H9 (cell line): ENCODE results near the gene NFIX. TPM values are rescaled to one million over a fixed set of nuclear protein-coding genes. Genes with fewer than 3 reads are reported as not detected.

Source experiments
- DNase-seq: peaks from one replicate; pipeline ENCODE4 v3.0.0-alpha.2; 2017
- H2AFZ ChIP-seq: one replicate; pipeline ENCODE4 v1.6.1; 2013; ENCODE audit warnings: mild to moderate bottlenecking, low read length, control low read depth, moderate library complexity
- H2AK5ac ChIP-seq: 2 replicates; pipeline ENCODE4 v1.6.1; 2013; ENCODE audit warnings: low read length, control low read depth, mixed read lengths; ENCODE audit not compliant: insufficient read length
- H2BK120ac ChIP-seq: one replicate; pipeline ENCODE4 v1.6.1; 2013; ENCODE audit warnings: low read depth, mild to moderate bottlenecking, low read length, control low read depth, inconsistent platforms; ENCODE audit not compliant: poor library complexity, severe bottlenecking
- H2BK12ac ChIP-seq: 2 replicates; pipeline ENCODE4 v1.6.1; 2013; ENCODE audit warnings: low read length, control low read depth, mixed read lengths, low read depth; ENCODE audit not compliant: insufficient read length
- H2BK15ac ChIP-seq: 2 replicates; pipeline ENCODE4 v1.6.1; 2013; ENCODE audit warnings: low read depth, low read length, control low read depth
- H2BK20ac ChIP-seq: one replicate; pipeline ENCODE4 v1.6.1; 2013; ENCODE audit warnings: low read depth, mild to moderate bottlenecking, low read length, control low read depth, inconsistent platforms; ENCODE audit not compliant: poor library complexity, severe bottlenecking
- H2BK5ac ChIP-seq: 2 replicates; pipeline ENCODE4 v1.6.1; 2013; ENCODE audit warnings: low read length, control low read depth, mixed read lengths; ENCODE audit not compliant: insufficient read length
- H3K14ac ChIP-seq: 2 replicates; pipeline ENCODE4 v1.6.1; 2013; ENCODE audit warnings: low read length, control low read depth; ENCODE audit not compliant: insufficient read depth
- H3K18ac ChIP-seq: 2 replicates; pipeline ENCODE4 v1.6.1; 2013; ENCODE audit warnings: low read depth, mild to moderate bottlenecking, mixed read lengths, low read length, control low read depth; ENCODE audit not compliant: insufficient read length
- H3K23ac ChIP-seq: 2 replicates; pipeline ENCODE4 v1.6.1; 2013; ENCODE audit warnings: low read length, control low read depth, mixed read lengths, low read depth; ENCODE audit not compliant: insufficient read length
- H3K23me2 ChIP-seq: 2 replicates; pipeline ENCODE4 v1.6.1; 2013; ENCODE audit warnings: low read depth, mild to moderate bottlenecking, mixed read lengths, low read length, control low read depth; ENCODE audit not compliant: insufficient read length, poor library complexity, severe bottlenecking
- H3K27ac ChIP-seq: 2 replicates; pipeline ENCODE4 v1.5.1; 2013; ENCODE audit warnings: low read length, control low read depth, mixed read lengths, low read depth; ENCODE audit not compliant: insufficient read length
- H3K27me3 ChIP-seq: 2 replicates; pipeline ENCODE4 v1.6.1; 2013; ENCODE audit warnings: low read length, control low read depth, inconsistent platforms; ENCODE audit not compliant: insufficient read depth
- H3K4ac ChIP-seq: 2 replicates; pipeline ENCODE4 v1.6.1; 2013; ENCODE audit warnings: low read depth, mild to moderate bottlenecking, control low read depth, inconsistent platforms, low read length, moderate library complexity
- H3K4me1 ChIP-seq: 2 replicates; pipeline ENCODE4 v1.6.1; 2013; ENCODE audit warnings: low read length, control low read depth, inconsistent platforms; ENCODE audit not compliant: insufficient read depth
- H3K4me2 ChIP-seq: 2 replicates; pipeline ENCODE4 v1.6.1; 2013; ENCODE audit warnings: low read length, control low read depth, mixed read lengths; ENCODE audit not compliant: insufficient read length, insufficient read depth
- H3K56ac ChIP-seq: 2 replicates; pipeline ENCODE4 v1.6.1; 2013; ENCODE audit warnings: low read depth, mild to moderate bottlenecking, mixed read lengths, low read length, control low read depth; ENCODE audit not compliant: insufficient read length
- H3K79me1 ChIP-seq: 2 replicates; pipeline ENCODE4 v1.6.1; 2013; ENCODE audit warnings: low read depth, mild to moderate bottlenecking, moderate library complexity, low read length, control low read depth, inconsistent platforms; ENCODE audit not compliant: insufficient read depth, poor library complexity, severe bottlenecking
- H3K79me2 ChIP-seq: 2 replicates; pipeline ENCODE4 v1.6.1; 2013; ENCODE audit warnings: low read length, control low read depth, inconsistent platforms; ENCODE audit not compliant: insufficient read depth
- H3K9ac ChIP-seq: 2 replicates; pipeline ENCODE4 v1.6.1; 2013; ENCODE audit warnings: low read length, control low read depth, mixed read lengths; ENCODE audit not compliant: insufficient read length; ENCODE audit errors: extremely low read depth
- H3K9me3 ChIP-seq: one replicate; pipeline ENCODE4 v1.6.1; 2013; ENCODE audit warnings: low read depth, low read length, inconsistent platforms; ENCODE audit not compliant: control insufficient read depth
- H3T11ph ChIP-seq: one replicate; pipeline ENCODE4 v1.6.1; 2013; ENCODE audit warnings: mild to moderate bottlenecking, low read length, control low read depth, inconsistent platforms
- H4K20me1 ChIP-seq: one replicate; pipeline ENCODE4 v1.6.1; 2013; ENCODE audit not compliant: control insufficient read depth, insufficient read length, insufficient read depth
- H4K5ac ChIP-seq: 2 replicates; pipeline ENCODE4 v1.6.1; 2013; ENCODE audit warnings: low read depth, mild to moderate bottlenecking, mixed read lengths, low read length, control low read depth; ENCODE audit not compliant: insufficient read length
- H4K8ac ChIP-seq: replicated peaks from 2 replicates; pipeline ENCODE4 v1.6.1; 2013; ENCODE audit warnings: low read length, control low read depth, mixed read lengths, low read depth; ENCODE audit not compliant: insufficient read length
- H4K91ac ChIP-seq: 2 replicates; pipeline ENCODE4 v1.6.1; 2013; ENCODE audit warnings: low read depth, mild to moderate bottlenecking, moderate library complexity, mixed read lengths, low read length, control low read depth; ENCODE audit not compliant: insufficient read length
- H3K27ac Mint-ChIP-seq, 3 experiments: 2 replicates in 2 of 3; 3 replicates in 1 of 3; pipeline ENCODE4 v1.8.0; 2020 to 2021; ENCODE audit warnings: mixed read lengths in 3 of 3, mild to moderate bottlenecking in 1 of 3, moderate library complexity in 1 of 3
- H3K27me3 Mint-ChIP-seq: 2 replicates; pipeline ENCODE4 v1.8.0; 2021; ENCODE audit warnings: low read depth, mild to moderate bottlenecking, moderate library complexity, mixed read lengths
- H3K36me3 Mint-ChIP-seq, 3 experiments: 2 replicates in 2 of 3; 3 replicates in 1 of 3; pipeline ENCODE4 v1.8.0; 2020 to 2021; ENCODE audit warnings: low read depth in 3 of 3, mixed read lengths in 3 of 3; ENCODE audit not compliant: insufficient read depth in 1 of 3
- H3K4me1 Mint-ChIP-seq, 2 experiments: 2 replicates each; pipeline ENCODE4 v1.8.0; 2020; ENCODE audit warnings: mixed read lengths in 2 of 2
- H3K4me3 Mint-ChIP-seq, 2 experiments: 2 replicates in 1 of 2; 3 replicates in 1 of 2; pipeline ENCODE4 v1.8.0; 2020 to 2021; ENCODE audit warnings: mild to moderate bottlenecking in 2 of 2, mixed read lengths in 2 of 2, moderate library complexity in 1 of 2
- H3K9me3 Mint-ChIP-seq, 2 experiments: 2 replicates in 1 of 2; 3 replicates in 1 of 2; pipeline ENCODE4 v1.8.0; 2020; ENCODE audit warnings: mild to moderate bottlenecking in 2 of 2, mixed read lengths in 2 of 2, moderate library complexity in 1 of 2
- CTCF ChIP-seq: fragments of 200-600 bp; sonication (generic); conservative IDR thresholded peaks from 3 replicates; pipeline ENCODE4 v1.8.0; 2021; ENCODE audit warnings: antibody characterized with exemption, mild to moderate bottlenecking
- WGBS: extraction: QIAGEN DNeasy Blood & Tissue Kit; methylation state at CpG from one replicate; pipeline ENCODE4 v1.1.7; 2013; ENCODE audit warnings: missing lambda C conversion rate, low lambda C conversion rate, mixed read lengths; ENCODE audit not compliant: insufficient read length; ENCODE audit errors: extremely low coverage; 5-methylcytosine and 5-hydroxymethylcytosine counted together
- total RNA-seq: library from RNA; stranded (reverse); gene quantifications from 2 replicates; pipeline ENCODE4 v1.2.1, GENCODE V29; 2021

The NFIX gene
- total RNA-seq, 1 experiment from 2014 or later = 0.31 TPM

GRCh38 chr19:13036366-13036976, 41.2 kb downstream of the NFIX start:
- H3K27me3 Mint-ChIP-seq = peaks cover 93% of the 10 kb centered on the region
- H3K14ac ChIP-seq = no peak overlapping the region
- no peaks in the 10 kb centered on the region for H3K23me2 ChIP-seq
- H3K4me2 ChIP-seq = no peak overlapping the region
- H2BK15ac ChIP-seq = no peak overlapping the region
- no peaks in the 10 kb centered on the region for H3K79me2 ChIP-seq
- TF ChIP-seq CTCF = no peak
- H2BK5ac ChIP-seq = no peak overlapping the region
- no peaks in the 10 kb centered on the region for H3K36me3 Mint-ChIP-seq
- H3K23ac ChIP-seq = no peak overlapping the region
- no peak overlapping the region for H2AFZ ChIP-seq
- H3K4ac ChIP-seq = no peak overlapping the region
- no peak overlapping the region for H3K27ac ChIP-seq
- no peaks in the 10 kb centered on the region for H3K79me1 ChIP-seq
- H2AK5ac ChIP-seq = no peak overlapping the region
- DNase-seq = no peak
- H3K27me3 ChIP-seq = peaks cover 4% of the 10 kb centered on the region; the same call in 1 of the 2 replicates
- H2BK120ac ChIP-seq = no peak overlapping the region
- H4K5ac ChIP-seq = no peak overlapping the region
- WGBS = no CpG with 5 or more reads among the region's 18 CpGs
- no peaks in the 10 kb centered on the region for H3K9me3 ChIP-seq
- no peak overlapping the region for H2BK12ac ChIP-seq
- H3K4me1 Mint-ChIP-seq = peaks cover 2 to 7% of the 10 kb centered on the region in 2 experiments
- H2BK20ac ChIP-seq = no peak overlapping the region
- H4K8ac ChIP-seq = no peak overlapping the region
- no peak overlapping the region for H3T11ph ChIP-seq
- H3K56ac ChIP-seq = no peak overlapping the region
- no peak overlapping the region for H3K4me3 Mint-ChIP-seq
- H3K27ac Mint-ChIP-seq = no peak overlapping the region
- no peaks in the 10 kb centered on the region for H4K20me1 ChIP-seq
- no peak overlapping the region for H3K18ac ChIP-seq
- no peaks in the 10 kb centered on the region for H3K4me1 ChIP-seq
- H4K91ac ChIP-seq = no peak overlapping the region
- no peaks in the 10 kb centered on the region for H3K9me3 Mint-ChIP-seq
- H3K9ac ChIP-seq = no peak overlapping the region
